Endothelial cell (in vitro differentiated cells): ENCODE data around the gene HNRNPU. TPM values are rescaled to one million over a fixed set of nuclear protein-coding genes. Genes with fewer than 3 reads are reported as not detected.

Experiments used
- DNase-seq: peaks from one replicate; pipeline ENCODE4 v3.0.0; 2021; ENCODE audit warnings: low spot score
- H3K27ac Mint-ChIP-seq: one replicate; pipeline ENCODE4 v1.8.0; 2021; ENCODE audit warnings: mixed read lengths, inconsistent platforms; ENCODE audit not compliant: unreplicated experiment
- H3K27me3 Mint-ChIP-seq: one replicate; pipeline ENCODE4 v1.8.0; 2021; ENCODE audit warnings: mild to moderate bottlenecking, moderate library complexity, mixed read lengths, inconsistent platforms; ENCODE audit not compliant: unreplicated experiment
- H3K36me3 Mint-ChIP-seq: one replicate; pipeline ENCODE4 v1.8.0; 2021; ENCODE audit warnings: mild to moderate bottlenecking, low read depth, mixed read lengths, inconsistent platforms; ENCODE audit not compliant: unreplicated experiment
- H3K4me1 Mint-ChIP-seq: one replicate; pipeline ENCODE4 v1.8.0; 2021; ENCODE audit warnings: mild to moderate bottlenecking, mixed read lengths, inconsistent platforms; ENCODE audit not compliant: unreplicated experiment
- H3K4me3 Mint-ChIP-seq: one replicate; pipeline ENCODE4 v1.8.0; 2021; ENCODE audit warnings: mild to moderate bottlenecking, mixed read lengths, inconsistent platforms; ENCODE audit not compliant: unreplicated experiment
- H3K9me3 Mint-ChIP-seq: one replicate; pipeline ENCODE4 v1.8.0; 2021; ENCODE audit warnings: mixed read lengths, inconsistent platforms; ENCODE audit not compliant: unreplicated experiment
- total RNA-seq: library from RNA; stranded (reverse); fragmentation: NEBNext Ultra II Directional; extraction: Animal tissue kit (Norgen Biotek cat#: 25700); gene quantifications from one replicate; pipeline ENCODE4 v1.2.1, GENCODE V29; 2021; ENCODE audit not compliant: unreplicated experiment
- TF ChIP-seq, protein P1 (sequence below): fragments of 200-600 bp; sonication (generic); IDR thresholded peaks from one replicate; pipeline ENCODE4 v1.5.0; 2021; ENCODE audit warnings: antibody characterized with exemption; ENCODE audit not compliant: unreplicated experiment

HNRNPU gene
- total RNA-seq, 1 donor from 2014 or later = 381 TPM

DNA sequence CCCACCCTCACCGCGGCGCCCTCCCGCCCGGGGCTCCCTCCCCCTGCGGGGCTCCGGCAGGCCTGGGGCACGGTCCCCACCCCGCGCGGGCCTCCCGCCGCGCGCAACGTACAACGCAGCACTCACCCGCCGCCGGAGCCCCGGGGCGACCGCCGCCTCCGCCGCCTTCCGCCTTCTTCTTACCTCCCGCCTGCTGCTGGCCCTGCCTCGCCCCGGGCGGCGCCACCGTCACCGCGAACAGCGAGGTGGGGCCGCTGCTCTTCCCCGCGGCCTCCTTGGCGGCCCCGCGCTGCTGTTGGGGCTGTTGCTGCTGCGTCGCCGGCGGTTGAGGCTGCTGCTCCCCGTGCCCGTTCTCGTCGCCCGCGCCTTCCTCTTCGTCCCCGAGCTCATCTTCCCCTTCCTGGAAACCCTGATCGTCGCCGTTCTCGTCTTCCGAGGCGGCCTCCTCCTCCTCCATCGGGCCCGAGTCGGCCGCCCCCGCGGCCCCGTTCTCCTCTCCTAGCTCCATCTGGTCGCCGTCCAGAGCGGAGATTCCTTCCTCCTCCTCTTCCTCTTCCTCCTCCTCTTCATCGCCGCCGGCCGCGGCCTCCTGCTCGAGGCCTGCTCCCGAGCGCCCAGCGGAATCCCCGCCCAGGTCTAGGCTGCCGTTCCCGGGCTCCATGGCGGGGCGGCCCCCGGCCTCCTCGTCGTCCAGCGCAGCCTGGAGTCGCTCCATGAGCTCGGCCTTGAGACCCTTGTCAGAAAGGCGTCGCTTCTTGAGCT lies 671 bp downstream of the HNRNPU start:
- H3K4me3 Mint-ChIP-seq = peak overlapping the region; percentile 93
- peaks cover 38% of the 10 kb centered on the region for H3K36me3 Mint-ChIP-seq
- H3K9me3 Mint-ChIP-seq = no peaks in the 10 kb centered on the region
- H3K4me1 Mint-ChIP-seq = peaks cover 50% of the 10 kb centered on the region
- peaks cover 24% of the 10 kb centered on the region for H3K27me3 Mint-ChIP-seq
- DNase-seq = no peak
- TF ChIP-seq, protein P1, sequence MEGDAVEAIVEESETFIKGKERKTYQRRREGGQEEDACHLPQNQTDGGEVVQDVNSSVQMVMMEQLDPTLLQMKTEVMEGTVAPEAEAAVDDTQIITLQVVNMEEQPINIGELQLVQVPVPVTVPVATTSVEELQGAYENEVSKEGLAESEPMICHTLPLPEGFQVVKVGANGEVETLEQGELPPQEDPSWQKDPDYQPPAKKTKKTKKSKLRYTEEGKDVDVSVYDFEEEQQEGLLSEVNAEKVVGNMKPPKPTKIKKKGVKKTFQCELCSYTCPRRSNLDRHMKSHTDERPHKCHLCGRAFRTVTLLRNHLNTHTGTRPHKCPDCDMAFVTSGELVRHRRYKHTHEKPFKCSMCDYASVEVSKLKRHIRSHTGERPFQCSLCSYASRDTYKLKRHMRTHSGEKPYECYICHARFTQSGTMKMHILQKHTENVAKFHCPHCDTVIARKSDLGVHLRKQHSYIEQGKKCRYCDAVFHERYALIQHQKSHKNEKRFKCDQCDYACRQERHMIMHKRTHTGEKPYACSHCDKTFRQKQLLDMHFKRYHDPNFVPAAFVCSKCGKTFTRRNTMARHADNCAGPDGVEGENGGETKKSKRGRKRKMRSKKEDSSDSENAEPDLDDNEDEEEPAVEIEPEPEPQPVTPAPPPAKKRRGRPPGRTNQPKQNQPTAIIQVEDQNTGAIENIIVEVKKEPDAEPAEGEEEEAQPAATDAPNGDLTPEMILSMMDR = no peak
- peak overlapping the region; percentile 97 for H3K27ac Mint-ChIP-seq

DNA sequence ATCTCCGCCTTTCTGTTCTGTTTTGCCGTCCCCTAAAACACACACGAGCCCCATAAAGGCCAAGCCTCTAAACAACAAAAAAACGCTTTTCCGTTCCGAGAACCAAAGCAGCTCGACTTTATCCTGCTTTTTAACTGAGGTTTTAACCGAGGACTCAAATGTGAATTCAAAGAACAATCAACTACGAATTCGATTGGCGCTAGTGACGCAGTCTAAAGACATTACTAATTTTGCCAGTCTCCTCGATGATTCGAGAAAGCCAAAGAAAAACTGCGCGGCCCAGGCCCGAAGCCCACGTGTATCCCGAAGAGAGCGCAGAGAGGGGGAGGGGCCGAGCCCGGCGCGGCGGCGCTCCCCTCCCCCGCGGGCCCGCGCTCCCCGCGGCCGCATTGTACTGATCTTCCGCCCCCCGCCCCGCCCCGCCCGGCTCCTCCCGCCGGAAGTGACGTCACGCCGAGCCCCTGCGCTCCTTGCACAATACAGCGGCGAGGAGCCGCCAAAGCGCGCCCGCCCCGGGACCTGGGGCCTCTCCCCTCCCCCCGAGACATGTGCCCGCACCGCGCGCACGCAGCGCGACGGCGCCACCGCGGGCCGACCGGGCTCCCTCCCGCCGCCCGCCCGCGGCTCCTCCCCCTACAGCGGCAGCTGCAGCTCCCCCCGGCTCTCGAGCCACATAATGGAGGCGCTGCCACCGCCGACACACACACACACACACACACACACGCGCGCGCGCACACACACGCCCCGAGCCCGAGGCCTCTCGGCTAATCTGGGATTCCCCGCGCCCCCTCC lies 1.4 kb downstream of the HNRNPU start:
- Mint-ChIP-seq H3K9me3 (no peaks in the 10 kb centered on the region), H3K36me3 (peaks cover 45% of the 10 kb centered on the region), H3K27ac (peak overlapping the region; percentile 88), H3K4me3 (peak overlapping the region; percentile 97), H3K4me1 (peaks cover 53% of the 10 kb centered on the region), H3K27me3 (peaks cover 24% of the 10 kb centered on the region)
- TF ChIP-seq, protein P1 = peak; percentile 15
- DNase-seq = peak; percentile 96

DNA sequence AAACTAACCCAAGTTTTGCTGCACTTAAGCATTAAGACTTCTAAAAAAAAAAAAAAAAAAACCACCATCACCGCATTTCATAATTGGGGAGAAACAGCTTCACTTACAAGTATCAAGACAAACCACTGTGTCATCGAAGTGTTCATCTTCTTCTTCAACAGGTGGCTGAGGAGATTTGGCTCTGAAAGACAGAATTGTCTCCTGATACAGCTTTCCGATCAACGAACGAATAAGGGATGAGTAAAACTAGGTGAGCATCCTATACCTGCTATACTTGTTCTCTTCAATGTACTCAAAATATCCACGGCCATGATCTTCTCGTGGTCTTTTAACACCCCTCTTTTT lies 2.0 kb downstream of the HNRNPU start:
- Mint-ChIP-seq H3K27me3 (peaks cover 24% of the 10 kb centered on the region), H3K9me3 (no peaks in the 10 kb centered on the region), H3K36me3 (peaks cover 51% of the 10 kb centered on the region), H3K4me3 (peak overlapping the region; percentile 97), H3K4me1 (peaks cover 56% of the 10 kb centered on the region), H3K27ac (peak overlapping the region; percentile 88)
- DNase-seq = no peak
- TF ChIP-seq, protein P1 = no peak

DNA sequence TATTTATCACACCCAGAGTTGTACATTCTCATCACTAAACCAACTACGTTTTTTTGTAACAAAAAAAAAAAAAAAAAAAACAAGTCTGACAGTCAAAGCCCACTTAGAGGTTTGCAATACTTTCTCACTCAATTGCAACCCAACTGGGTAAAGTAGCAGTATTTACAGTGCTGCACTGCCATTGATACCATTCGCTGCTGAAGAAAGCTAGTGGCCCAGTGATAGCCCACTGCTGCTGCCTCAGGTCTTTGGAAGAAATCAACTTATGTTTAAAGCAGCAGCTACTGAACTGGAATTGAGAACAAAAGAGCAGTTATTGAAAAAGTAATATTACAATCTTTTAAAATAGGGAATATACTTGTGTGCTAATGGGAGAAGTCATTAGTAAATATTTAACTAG lies 2.7 kb downstream of the HNRNPU start:
- Mint-ChIP-seq H3K4me1 (peaks cover 54% of the 10 kb centered on the region), H3K27me3 (peaks cover 24% of the 10 kb centered on the region), H3K4me3 (peak overlapping the region; percentile 93), H3K9me3 (no peaks in the 10 kb centered on the region), H3K27ac (peak overlapping the region; percentile 36), H3K36me3 (peaks cover 57% of the 10 kb centered on the region)
- DNase-seq = no peak
- TF ChIP-seq, protein P1 = no peak
